GM18508 (cell line): Measurements from ENCODE around the gene NLRC3.

ENCODE experiments used
- ATAC-seq: cut with Tn5 transposase; IDR thresholded peaks from one replicate; pipeline ENCODE4 v1.9.1; 2021; ENCODE audit warnings: moderate number of reproducible peaks; ENCODE audit not compliant: insufficient read depth, unreplicated experiment

Gene NLRC3

DNA sequence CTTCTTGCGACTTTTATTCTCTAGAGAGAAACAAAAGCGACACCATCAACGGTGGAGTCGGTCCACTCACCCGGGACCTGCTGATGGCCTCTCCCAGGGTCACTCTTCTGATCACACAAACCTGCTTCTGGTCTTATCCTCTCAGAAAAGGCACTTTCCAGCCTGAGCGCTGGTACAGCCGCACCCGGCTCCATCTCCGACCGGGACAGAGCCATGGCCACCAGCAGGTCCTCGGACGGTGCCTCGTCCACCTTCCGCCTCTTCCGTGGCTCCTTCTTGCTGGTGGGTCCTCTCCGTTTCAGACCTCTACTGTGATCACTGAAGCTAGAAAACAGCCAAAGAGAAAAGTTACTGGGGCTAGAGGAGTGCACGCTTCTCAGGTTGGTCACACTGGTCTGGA lies 20.5 kb upstream of the NLRC3 start:
- ATAC-seq, result no peak

DNA sequence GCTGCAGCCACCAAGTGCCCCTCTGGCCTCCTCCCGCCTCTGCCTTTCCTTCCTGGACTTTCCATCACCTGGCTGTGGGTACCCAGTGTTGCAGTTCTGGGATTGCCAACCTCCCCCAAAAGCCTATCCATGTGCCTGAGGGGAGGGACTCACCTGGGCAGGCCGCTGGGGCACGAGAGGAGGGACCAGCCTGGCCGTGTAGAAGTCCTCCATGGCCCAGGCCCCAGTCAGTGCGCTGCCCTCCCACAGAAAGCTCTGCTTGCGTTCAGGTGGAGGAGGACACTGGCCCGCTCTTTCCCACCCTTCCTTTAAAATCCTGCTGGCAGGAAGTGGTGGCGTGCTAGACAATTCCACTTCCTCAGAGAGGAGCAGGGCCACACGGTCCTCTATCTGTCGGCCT lies 20.0 kb upstream of the NLRC3 start:
- ATAC-seq, result no peak

DNA sequence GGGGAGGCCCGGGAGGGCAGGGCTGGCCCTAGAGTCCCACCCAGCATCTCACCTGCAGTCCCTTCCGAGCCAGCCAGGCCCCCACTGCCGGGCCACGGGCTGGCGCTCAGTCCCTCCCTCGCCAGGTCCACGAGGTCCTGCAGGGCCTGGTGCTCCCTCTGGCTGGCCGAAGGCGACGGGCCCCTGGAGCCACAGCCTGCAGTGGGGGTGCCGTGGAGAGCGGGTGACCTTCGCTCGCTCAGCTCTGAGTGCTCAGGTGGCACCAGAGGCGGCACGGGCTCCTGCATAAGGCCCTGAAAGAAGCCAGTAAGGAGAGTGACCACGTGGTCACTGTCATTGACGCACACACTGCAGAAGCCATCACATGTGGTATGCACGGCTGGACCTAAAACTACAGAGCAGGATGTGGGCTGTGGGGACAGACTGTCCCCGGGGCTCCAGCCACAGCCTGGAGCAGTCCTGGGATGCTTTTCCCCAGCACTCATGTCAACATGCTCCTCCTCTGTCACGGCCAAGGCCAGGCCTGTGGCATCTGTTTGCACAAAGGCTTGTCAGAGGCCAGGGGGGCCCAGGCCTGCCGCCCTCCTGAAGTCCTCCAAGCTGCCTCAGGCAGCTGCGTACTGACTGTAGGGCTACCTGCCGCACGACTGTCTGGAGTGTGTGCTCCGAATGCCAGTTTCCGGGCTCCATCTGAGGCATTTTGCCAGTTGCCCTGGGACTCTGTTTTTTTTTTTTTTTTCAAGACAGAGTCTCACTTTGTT lies 19.1 kb upstream of the NLRC3 start:
- no peak for ATAC-seq

DNA sequence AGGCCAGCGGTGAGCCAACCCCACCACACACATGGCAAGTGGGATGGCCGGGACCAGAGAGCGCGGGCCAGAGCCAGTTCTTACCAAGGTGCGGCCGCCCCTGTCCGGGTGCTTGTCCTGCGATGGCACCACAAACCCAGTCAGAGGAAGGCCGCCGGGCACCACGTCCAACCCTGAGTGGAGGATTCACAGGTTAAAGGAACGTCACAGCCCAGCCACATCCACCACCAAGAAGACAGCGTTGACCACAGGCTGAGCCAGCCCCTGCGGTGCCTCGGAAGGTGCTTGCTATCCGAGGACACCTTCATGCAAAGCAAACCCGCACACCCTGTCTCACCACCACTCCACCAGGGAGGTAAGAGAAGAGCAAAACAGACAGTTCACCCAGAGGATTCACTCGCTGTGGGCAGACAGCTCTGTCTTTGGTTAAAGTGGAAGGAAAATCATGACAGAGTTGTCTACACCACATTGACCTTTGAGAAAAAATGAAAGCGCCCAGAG lies 18.4 kb upstream of the NLRC3 start:
- no peak for ATAC-seq

DNA sequence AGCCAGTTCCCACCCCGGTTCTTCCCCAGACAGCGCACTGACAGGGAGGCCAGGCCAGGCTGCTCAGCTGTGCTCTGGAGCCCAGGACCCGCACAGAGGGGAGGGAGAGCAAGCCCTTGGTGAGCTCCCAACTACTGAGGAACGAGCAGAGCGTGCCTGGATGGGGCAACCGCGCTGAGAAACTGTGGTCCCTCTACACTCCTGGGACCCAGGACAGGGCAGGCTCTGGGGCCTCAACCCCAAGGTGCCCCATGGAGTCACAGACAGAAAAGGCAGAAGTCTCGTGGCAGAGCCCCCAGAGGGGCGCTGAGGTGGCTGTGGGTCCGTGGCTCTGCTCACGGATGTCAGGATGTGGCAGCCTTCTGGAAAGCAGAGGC lies 17.9 kb upstream of the NLRC3 start:
- ATAC-seq, result no peak

DNA sequence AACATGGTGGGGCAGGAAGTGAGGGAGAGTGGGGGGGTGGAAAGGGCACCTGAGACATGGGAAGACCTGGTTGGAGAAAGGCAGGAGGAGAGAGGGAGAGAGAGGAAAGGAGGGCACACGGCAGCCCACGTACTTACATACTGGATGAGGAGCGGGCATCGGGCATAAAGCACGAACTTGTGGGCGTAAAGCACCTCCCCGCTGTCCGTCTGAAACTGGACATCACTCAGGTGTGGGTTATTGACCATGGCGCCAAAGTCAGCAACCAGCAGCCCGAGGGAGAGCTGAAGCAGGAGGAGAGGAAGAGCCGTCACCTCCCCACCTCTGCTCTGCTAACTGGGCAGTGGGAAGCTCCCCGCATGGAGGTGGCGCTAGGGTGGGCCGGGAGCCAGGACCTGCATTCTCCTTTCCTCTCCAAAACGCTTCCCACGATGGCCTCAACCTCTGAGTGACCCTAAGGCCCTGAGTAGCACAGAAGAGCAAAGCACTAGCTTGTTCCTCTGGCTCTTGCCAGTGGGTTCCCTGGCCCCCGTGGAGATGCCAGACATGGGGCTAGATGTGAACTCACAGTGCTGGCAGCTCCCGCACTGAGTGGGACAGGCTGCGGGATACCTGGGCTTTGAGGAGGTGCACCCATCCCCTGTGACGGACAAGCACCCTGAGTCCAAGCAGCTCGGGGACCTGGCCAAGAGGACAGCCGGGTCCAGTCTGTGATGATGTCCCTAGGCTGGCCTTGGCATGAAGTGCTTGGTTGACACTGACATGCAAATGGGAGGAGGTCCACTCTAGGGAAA lies 17.3 kb upstream of the NLRC3 start:
- no peak for ATAC-seq

DNA sequence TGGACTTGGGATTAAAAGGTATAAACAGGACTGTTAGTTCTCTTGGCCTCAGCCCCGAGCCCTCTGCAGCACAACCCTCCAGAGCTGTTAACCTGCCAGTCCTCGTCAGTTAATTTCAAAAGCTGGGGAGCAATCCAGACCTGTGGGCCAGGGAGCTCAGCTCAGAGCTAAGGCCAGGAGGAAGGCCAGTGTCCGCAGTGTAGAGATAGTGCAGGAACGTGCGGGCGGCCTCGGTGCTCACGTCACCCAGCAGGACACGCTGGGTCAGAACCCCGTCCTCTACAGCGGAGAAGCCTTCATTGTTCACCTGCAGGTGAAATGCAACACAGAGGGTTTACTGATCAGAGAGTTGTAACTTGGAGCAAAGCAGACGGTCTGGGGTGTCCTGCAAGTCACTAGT lies 15.4 kb upstream of the NLRC3 start:
- no peak for ATAC-seq

DNA sequence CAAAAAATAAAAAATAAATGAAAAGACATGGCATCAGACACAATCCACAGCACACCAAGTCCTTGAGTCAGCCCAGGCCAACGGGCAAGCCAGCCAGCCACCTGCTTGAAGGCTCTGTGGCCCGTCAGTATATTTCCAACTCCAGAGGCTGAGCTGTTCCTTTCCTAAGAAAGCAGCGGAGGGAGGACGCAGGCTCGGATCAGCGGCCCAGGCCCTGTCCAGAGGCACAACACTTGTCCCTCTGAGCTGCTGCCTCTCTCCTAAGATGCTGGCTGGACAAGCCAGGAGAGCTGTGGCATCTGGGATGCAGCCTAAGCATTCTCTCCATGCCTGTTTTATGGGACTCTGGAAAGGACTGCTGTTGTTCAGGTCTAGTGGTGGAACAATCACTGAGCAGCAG lies 14.8 kb upstream of the NLRC3 start:
- ATAC-seq, result no peak

DNA sequence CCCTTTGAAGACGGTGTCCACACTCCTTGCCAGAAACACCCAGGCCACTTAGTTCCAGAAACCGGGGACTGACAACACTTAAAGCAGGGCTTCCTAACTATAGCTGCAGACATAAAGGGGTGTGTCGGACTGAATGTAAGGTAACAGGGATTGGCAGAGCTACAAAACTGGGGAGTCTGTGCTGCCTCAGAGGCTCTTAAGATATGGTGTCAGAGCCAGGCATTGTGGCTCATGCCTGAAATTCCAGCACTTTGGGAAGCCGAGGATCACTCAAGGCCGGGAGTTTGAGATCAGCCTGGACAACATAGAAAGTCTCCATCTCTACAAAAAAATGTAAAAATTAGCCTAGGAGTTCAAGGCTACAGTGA lies 14.2 kb upstream of the NLRC3 start:
- ATAC-seq, result no peak

DNA sequence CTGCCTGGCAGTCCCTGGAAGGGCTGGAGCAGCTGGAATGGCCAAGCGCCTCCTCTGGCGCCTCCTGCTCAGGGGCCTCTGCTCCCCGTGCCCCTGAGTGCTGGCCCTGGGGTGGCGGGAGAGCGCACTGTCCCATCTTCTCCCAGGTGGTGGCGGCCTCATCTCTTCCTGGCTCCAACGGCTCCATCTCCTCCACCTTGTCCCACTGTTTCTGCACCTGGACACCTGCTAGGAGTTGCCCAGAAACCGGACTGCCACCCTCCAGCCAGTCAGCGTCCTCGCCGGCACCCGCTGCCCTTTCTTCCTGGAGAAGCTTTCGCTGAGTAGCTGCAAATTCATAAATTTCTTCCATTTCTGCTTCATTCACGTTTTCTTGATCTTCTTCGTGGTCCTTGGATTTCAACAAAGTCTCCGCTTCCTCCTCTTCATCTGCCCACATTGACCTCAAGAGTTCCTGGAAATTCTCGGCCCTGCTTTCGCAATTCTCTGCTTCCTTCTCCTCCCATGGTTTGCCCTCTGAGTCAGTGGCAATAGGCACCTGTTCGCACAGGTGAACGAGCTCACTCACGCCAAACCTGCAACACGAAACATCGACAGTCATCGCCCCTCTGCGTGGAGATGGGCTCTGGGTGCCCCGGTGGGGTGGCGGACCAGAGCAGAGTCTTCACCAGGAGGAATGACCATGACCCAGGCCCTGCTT lies 13.7 kb upstream of the NLRC3 start:
- no peak for ATAC-seq

DNA sequence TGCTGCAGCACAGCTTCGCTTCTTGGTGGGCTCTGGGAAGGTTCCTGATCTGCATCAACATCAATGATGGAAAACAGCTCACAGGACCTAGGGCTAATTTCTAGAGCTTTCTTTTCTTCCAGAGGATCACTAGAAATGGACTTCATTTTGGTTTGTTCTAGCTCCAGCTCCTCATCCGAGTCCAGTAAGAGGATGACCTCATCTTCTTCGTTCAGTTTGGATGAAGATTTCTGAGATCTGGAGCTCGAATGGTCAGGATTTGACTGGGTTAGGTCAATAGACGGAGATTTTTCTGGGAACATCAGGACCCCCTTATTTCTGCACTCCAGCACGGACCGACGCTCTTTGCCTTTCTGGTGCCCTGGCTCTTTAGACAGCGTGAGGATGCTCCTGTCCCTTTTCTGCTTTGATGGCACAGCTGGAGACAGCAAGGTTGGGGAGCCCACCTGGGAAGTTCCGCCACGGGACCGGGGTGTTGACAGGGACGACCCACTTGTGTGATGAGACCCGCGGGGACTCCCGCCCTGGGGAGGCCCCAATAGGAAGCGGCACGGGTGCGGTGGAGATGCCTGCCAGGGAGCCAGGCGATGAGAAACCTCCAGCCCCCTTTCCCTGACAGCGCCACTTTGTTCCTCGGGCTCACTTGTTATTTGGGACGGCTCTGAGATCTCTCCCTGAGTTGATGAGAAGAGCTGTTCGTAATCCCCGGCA lies 12.9 kb upstream of the NLRC3 start:
- no peak for ATAC-seq

DNA sequence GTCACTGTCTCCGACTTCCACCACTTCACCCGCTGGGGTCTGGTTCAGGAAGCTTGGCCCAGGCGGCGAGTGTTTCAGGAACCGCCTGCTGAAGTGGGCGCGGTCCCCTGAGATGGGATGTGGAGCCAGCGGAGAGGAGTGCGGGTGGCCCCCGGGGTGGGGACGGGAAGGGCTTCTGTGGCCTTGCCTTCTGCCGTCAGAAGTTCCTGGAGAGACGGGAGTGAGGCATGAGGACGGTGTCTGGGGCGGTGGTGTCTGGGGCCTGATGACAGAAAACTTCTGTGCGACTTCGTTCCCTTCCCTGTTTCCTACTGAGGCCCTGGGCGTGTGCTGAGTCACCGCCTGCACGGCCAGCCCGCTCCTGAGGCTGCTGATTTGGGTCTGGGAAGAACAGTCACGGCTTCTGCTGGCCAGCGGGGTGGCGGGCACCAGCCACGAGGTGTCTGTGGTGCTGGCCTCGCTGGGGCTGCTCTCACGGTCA lies 12.3 kb upstream of the NLRC3 start:
- no peak for ATAC-seq

DNA sequence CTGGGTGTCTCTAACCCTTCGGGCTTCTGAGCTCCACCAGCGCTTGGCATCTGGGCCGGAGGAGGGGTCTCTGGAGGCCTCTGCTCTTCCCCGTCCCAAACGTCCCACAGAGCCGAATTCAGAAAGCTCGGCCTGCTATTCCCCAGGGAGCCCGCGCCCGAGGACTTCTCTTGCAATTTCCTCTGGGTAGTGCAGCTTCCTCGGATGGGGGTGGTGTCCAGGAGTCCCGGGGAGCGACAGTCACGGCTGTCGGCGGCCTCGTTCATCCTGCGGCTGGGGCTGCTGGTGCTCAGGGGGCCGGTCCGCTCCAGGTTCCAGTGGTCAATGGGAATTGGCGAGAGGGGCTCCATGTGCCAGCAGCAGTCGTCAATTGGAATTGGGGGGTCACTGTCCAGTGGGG lies 11.8 kb upstream of the NLRC3 start:
- no peak for ATAC-seq

DNA sequence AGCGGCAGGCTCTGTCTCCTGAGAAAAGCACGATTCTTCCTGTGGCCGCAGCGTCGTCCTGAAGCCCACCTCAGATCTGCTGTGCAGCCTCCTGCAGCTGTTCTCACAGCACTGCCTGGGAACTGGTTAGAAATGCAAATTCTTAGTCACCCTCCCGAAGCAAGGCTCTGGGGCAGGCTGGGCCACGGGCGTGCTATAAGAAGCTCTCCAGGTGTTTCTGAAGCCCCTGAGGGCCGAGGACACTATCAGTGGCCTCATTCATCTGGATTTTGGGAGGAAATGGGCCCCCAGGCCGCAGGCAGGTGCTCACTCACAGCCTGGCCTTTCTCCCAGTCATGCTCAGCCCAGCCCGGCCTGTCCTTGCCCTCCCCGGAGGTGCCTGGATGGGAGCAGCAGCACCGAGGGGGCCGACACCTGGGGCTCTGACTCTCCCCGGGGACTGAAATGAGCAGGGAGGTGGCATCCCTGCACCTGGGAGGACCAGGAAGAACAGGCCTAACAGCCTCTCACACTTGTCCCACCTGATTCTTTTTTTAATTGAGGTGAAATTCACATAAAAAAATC lies 10.4 kb upstream of the NLRC3 start:
- no peak for ATAC-seq

DNA sequence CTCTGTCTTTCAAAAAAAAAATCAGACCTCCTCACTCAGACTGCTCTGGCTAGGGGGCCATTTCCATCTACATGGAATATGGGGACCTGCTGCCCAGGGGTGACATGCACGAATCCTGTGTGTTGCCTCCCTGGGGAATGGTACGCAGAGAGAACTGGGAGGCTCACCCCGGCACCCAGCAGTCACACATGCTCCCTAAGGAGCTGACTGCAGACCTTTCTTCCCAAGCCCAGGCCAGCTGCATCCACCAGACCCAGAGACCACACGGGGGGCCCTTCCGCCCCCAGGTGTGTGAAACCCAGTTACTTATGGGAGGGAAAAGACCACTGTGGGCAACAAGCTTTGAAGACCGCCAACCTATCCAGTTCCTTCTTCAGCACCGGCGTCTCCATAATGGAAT lies 7.2 kb upstream of the NLRC3 start:
- ATAC-seq, result no peak

DNA sequence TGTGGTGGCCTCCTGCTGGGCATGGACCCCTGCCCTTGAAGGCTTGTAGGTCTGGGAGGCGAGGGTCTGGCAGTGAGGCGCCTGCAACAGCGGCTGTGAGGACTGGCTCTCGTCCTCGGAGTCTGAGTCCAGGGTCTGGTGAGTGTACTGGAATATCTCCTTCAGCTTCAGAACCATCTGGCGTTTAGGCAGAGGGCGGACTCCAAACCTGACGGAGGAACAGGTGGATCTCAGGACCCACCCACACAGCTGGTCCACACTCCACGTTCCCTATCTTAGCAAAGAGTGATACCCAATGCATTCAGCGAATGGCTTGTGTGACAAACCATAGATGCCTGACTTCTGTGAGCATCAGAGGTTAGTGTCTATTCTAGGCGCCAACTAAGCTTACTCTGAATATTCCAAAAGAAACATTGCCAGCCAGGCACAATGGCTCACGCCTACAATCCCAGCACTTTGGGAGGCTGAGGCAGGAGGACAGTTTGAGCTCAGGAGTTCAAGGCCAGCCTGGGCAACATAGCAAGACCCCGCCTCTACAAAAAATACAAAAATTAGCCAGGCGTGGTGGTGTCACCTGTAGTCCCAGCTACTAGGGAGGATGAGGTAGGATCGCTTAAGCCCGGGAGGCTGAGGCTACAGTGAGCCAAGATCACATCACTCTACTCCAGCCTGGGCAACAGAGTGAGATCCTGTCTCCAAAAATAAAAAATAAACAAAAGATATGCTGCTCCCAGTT lies 6.3 kb upstream of the NLRC3 start:
- no peak for ATAC-seq

DNA sequence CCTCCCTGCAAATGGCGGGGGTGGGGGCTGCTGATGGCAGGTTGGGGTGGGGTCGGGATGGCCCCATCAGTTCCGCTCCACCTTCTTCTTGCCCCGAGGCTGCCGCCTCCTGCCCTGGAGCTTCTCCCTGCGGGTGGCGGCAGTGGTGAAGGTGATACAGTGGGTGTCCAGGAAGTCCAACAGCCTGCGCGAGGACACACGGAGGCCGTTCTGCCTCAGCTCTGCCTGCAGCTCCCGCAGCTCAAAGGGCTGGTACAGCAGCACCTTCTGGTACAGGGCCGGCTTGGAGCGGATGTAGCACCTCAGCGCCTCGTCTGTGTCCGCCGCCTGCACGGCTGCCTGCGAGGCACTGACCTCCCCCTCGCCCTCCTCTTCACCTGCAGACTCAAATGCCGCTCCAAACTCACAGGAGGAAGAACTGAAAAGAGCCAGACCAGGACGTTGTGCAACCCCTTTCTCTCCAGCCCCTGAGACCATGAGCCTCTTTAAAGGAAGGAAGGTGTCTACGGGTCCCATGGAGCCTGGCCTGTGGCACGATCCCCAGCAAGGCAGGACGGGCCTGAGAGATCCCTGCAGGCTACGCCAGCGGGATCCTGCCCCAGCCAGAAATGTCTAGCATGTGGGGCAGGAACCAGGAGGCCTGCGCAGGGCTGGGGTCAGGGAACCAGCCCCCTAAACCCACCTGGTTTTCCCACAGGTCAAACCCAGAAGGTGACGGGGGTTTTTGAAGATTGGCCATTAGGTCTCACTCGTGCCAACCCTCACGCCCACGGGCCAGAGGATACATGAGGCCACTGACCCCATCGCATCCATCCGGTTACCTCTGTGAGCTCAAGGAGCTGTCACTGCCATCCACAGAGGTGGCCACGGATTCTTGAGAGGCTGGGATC lies 5.3 kb upstream of the NLRC3 start:
- ATAC-seq, result no peak

DNA sequence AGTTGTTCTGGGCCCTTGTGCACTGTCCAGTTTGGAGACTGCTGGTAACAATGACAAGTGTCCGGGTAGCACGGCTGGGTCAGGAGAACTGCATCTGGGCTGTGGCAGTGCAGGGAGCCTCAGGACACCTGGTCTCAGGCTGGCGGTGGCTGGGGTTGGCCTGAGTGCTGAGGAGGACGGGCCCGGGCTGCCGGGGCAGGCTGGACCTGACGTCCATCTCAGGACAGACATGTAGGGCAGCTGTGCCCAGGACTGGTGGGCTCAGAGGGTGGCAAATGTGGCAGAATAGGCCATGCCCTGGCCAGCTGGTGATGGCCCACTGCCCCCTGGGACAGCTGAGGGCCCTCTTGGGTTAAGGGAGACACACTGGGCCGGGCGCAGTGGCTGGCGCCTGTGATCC lies 4.2 kb upstream of the NLRC3 start:
- ATAC-seq, result no peak

DNA sequence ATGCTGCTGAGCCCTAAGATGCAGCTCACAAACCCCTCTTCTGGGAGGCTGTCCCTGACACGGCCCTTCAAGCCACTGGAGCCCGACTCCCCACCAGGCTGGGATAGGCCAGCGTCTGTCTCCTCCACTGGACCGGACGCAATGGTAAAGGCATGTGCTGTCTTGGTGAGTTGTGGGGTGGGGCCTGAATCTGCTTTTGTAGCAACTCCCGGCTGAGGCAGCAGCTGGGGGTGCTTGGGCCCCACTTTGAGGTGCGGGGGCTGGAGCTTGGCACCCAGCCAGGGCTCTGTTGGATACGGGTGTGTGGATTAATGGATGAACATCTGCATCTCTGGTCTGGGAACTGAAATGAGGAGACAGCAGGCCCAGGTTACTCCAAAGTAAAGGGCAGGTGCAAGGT lies 3.5 kb upstream of the NLRC3 start:
- no peak for ATAC-seq
